SKM-1 (cell line): ENCODE data around the gene TNRC18.
"Not testable (repeated sequence)": the region's sequence is repeated elsewhere in the genome, so short reads cannot be mapped to it uniquely, and the experiment has no call there.

Experiments
- DNase-seq: peaks from one replicate; lab custom pipeline; 2025; ENCODE audit not compliant: unreplicated experiment; lab: John Stamatoyannopoulos, UW

Gene TNRC18

GRCh38 chr7:5423306-5423975 is at the start of gene TNRC18:
Gene TNRC18, minus strand, starts transcription at chr7:5423834. Its CDS starts 2,588 bp downstream, at chr7:5421246.
- no peak for DNase-seq

- peak; percentile 100 for DNase-seq
Measured at GRCh38 chr7:5472432-5473315, 49.0 kb upstream of the TNRC18 start.

GRCh38 chr7:5471623-5472022 is 48.0 kb upstream of the TNRC18 start:
- DNase-seq, result not testable (repeated sequence)

DNA sequence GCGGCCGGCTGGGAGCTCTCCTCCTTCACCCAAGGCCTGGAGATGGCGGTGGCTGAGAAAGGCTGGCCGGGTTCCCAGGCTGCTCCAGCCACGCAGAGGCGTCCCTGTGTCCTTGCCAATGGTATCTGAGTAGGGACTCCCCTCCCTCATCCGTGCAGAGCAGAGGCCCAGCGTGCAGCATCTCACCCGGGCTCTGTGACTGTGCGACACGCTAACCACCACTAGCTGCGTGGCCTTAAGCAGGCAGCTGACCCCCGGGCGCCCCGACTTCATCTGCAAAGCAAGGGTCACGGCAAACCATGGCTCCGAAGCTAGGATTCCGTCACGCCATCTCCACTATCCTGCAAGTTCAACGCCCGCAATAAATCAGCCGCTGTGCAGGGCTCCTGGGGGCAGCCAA is 47.2 kb upstream of the TNRC18 start:
- DNase-seq, result no peak

DNA sequence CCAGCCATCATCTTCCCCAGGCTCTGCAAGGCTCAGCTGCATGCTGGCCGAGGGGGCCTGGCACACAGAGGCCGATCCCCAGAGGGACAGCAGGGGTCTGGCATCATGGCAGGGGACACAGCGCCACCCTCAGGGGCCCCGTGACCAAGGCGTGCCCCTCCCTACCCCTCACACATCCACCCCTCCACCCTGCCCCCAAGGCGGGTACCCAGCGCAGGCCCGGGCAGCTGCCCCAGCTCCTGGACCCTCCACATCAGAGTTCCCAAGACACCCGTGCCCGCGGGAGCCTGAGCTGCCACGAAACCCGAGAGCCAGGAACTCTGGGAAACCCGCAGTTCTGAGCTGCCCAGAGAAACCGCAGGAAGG is 46.5 kb upstream of the TNRC18 start:
- DNase-seq, result no peak

- DNase-seq, result no peak
Measured at GRCh38 chr7:5469375-5470166, 45.9 kb upstream of the TNRC18 start.

GRCh38 chr7:5467645-5468044 is 44.0 kb upstream of the TNRC18 start:
- no peak for DNase-seq

DNA sequence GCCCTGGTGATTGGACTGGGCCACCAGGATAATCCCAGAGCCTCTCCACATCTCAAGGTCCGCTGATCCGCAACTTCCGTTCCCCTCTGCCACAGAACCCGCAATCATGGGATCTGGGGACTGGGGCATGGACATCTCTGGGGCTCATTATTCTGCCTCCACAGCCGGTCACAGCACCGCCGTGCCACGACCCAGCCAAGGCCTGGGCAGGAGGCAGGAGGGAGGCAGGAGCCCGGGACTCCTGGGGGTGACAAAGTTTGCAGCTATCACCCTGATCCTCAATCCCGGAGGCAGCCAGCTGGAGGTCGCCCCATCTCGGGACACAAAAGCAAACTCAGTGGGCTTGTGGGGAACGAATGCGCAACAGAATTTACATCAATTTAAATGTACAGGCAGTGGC is 42.9 kb upstream of the TNRC18 start:
- no peak for DNase-seq

- no peak for DNase-seq
Measured at GRCh38 chr7:5463031-5463430, 39.4 kb upstream of the TNRC18 start.

DNA sequence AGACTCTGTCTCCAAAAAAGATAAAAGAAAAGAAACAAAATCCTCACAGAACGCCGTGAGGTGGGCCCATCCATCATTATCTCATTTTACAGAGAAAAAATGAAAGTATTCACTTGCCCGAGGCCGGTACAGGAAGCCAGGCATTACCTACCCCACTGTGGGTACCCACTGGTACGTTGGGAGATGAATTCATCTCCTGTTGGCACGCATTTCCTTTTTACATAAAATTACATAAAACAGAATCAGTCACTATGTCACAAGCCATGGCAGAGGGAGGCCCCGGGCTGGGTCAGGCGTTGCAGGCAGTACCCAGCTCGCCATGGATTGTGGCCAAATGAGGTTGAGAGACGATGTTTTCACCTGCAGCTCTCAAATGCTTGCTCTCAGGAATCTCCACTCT is 38.6 kb upstream of the TNRC18 start:
- DNase-seq, result no peak

DNA sequence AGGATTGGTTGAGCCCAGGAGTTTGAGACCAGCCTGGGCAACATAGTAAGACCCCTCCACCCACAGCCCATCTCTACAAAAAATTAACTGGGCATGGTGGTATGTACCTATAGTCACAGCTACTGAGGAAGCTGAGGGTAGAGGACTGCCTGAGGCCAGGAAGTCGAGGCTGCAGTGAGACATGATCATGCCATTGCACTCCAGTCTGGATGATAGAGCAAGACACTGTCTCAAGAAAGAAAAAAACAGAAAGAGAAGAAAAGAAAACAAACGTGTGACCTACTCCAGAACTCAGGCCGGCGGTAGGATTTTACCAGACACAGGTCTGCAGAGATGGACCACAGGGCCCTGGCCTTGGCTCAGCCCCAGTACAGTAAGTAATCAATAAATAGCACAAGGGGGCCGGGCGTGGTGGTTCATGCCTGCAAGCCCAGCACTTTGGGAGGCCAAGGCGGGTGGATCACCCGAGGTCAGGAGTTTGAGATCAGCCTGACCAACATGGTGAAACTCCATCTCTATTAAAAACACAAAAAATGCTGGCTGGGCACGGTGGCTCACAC is 35.4 kb upstream of the TNRC18 start:
- DNase-seq, result no peak

DNA sequence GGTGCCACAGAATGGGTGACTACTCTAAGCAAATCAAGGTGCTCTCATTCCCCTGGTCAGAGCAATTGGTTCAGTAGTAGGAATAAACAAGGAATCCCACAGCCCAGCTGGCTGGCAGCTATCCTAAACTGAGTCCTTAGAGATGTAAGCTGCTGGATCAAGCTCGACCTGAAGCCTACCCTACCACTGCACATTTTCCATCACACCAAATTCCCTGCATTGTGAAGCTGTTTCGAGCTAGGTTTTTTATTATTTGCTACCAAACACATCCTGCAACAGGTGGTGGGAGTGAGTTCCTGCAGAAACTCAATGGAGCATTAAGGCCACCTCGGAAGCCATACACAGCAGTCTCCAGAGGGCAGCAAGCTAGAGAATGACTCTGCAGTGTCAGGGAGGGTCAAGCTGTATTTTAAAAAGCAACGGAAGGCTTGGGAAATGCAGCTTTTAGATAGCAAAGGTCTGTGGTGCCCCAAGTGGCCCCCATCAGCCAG is 33.7 kb upstream of the TNRC18 start:
- DNase-seq, result peak; percentile 44

- DNase-seq, result no peak
Measured at GRCh38 chr7:5456409-5456808, 32.8 kb upstream of the TNRC18 start.

- no peak for DNase-seq
Measured at GRCh38 chr7:5455581-5456219, 32.1 kb upstream of the TNRC18 start.

- no peak for DNase-seq
Measured at GRCh38 chr7:5455175-5455574, 31.5 kb upstream of the TNRC18 start.

DNA sequence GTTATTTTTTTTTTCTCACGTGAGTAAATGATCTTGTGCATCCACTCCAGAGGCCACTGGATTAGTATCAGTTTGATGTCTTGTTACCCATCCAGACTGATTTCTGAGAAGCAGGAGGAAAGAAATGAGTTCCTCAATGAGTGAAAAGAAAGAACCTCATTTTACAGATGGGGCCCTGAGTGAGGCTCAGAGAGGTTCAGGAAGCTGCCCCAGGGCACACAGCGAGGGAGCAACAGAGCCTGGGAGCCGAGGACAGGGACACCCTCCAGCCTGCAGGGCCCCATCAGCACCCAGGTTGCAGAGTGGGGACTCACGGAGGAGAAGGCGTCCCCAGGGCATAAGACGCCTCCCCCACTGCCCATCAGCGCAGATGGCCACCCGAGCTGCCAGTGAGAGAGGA is 30.9 kb upstream of the TNRC18 start:
- no peak for DNase-seq

GRCh38 chr7:5453566-5454075 is 30.0 kb upstream of the TNRC18 start:
- no peak for DNase-seq

DNA sequence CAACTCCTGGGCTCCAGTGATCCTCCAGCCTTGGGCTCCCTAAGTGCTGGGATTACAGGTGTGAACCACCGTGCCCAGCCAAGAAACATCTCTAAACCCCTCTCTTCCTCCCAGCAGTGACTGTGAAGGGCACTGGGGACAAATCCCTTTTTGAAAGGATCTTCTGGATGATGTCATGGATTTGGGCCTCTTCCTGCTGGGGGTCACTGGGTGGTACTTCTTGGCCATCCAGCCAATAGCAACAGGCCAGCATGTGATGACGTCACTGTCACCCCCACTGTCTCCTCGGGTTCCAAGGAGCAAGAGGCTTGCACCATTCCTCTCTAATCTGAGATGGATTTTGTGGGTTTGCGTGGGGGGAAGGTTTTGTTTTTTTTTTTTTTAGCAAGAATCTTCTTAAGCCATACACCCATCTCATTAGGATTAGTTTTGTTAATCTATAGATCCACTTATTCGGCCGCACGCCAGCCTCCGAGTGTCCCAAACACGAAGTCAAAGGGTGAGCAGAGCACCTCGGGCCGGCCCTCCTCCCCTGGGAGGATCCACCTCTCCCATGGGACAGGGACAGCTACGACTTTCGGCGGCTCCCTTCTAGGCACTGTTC is 29.4 kb upstream of the TNRC18 start:
- DNase-seq, result no peak

DNA sequence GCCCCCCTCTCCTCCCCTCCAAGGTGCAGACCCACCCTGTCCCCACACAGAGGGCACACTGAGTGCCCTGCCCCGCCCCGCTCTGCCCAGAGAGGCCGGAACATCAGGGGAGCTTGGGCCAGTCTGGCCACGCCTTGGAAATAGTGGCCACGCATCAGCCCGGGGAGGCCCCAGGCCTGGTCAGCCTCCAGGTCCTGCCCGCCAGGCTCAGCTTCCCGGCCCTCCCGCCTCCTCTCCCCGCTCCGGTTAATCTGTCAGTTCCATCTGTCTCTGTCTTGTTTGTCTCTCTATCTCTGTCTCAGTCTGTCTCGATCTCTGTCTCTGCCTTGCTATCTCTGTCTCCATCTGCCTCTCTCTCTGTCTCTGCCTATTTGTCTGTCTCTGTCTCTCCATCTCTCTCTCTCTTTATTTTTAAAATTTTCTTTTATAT is 28.9 kb upstream of the TNRC18 start:
- no peak for DNase-seq

- DNase-seq, result no peak
Measured at GRCh38 chr7:5451391-5451790, 27.8 kb upstream of the TNRC18 start.
